K562 (cell line): ENCODE data around the gene ADAMTS1. TPM values are rescaled to one million over a fixed set of nuclear protein-coding genes. Genes with fewer than 3 reads are reported as not detected.

Experiments used
- ATAC-seq: fragments of 200-7000 bp; cut with Tn5 transposase; 3 replicates; pipeline ENCODE4 v1.9.1; 2020; ENCODE audit warnings: moderate library complexity
- BruUV-seq: library from RNA; stranded (reverse); fragments of 400-500 nt; replicated peaks from 2 replicates; lab custom pipeline; 2021; lab: Mats Ljungman, UMichigan
- CTCF ChIA-PET: fragments of 300-600 bp; formaldehyde crosslinking; extraction: SDS; loops from one replicate; lab custom pipeline; 2021; ENCODE audit warnings: low intra/inter-chr PET ratio; lab: Yijun Ruan, JAX
- POLR2A ChIA-PET: fragments of 300-600, 350-650 bp; sonication (Branson Sonifier 250); formaldehyde crosslinking; extraction: SDS; loops from one replicate; lab custom pipeline; 2021; ENCODE audit warnings: antibody characterized with exemption, inconsistent platforms; lab: Yijun Ruan, JAX
- DNase-seq, 4 experiments: peaks; one replicate each; pipeline versions ENCODE4 v3.0.0 to v3.0.0-alpha.2; 2011 to 2018; ENCODE audit warnings: low spot score in 3 of 4, mixed read lengths in 3 of 4; ENCODE audit errors: extremely low read depth in 1 of 4
- FAIRE-seq: peaks from 2 replicates; lab custom pipeline; 2011; peaks lifted over from hg19 to GRCh38; lab: Jason Lieb, UNC
- H2AFZ ChIP-seq: 2 replicates; pipeline ENCODE4 v1.6.0; 2011; ENCODE audit warnings: low read depth, low read length, control low read depth, inconsistent platforms
- H3K27ac ChIP-seq: fragments of 200-600 bp; 3 replicates; pipeline ENCODE4 v1.8.0; 2011; ENCODE audit warnings: low read depth, mild to moderate bottlenecking, control low read depth, inconsistent platforms, low read length, moderate library complexity, mixed read lengths; ENCODE audit errors: extremely low read depth
- H3K27me3 ChIP-seq, 2 experiments: fragments of 300-600 bp in 1 of 2; 2 replicates in 1 of 2; 3 replicates in 1 of 2; pipeline versions ENCODE4 v1.6.0 to v1.8.0; 2011; ENCODE audit warnings: inconsistent platforms in 2 of 2, low read length in 2 of 2, mild to moderate bottlenecking in 1 of 2, mixed read lengths in 1 of 2, moderate library complexity in 1 of 2; ENCODE audit not compliant: control insufficient read depth in 2 of 2, insufficient read depth in 2 of 2
- H3K36me3 ChIP-seq: fragments of 300-600 bp; 3 replicates; pipeline ENCODE4 v1.8.0; 2011; ENCODE audit warnings: mild to moderate bottlenecking, low read length, inconsistent platforms; ENCODE audit not compliant: control insufficient read depth, insufficient read depth
- H3K4me1 ChIP-seq, 2 experiments: fragments of 200-600 bp in 1 of 2; replicated peaks in 1 of 2; 2 replicates in 1 of 2; 3 replicates in 1 of 2; pipeline versions ENCODE4 v1.5.1 to v1.8.0; 2011; ENCODE audit warnings: inconsistent platforms in 2 of 2, low read length in 2 of 2, mild to moderate bottlenecking in 1 of 2, mixed read lengths in 1 of 2, moderate library complexity in 1 of 2; ENCODE audit not compliant: control insufficient read depth in 2 of 2, insufficient read depth in 2 of 2
- H3K4me2 ChIP-seq: 2 replicates; pipeline ENCODE4 v1.6.1; 2011; ENCODE audit warnings: low read length, control low read depth, inconsistent platforms, mixed read lengths; ENCODE audit not compliant: insufficient read depth
- H3K4me3 ChIP-seq: fragments of 200-600 bp; sonication (generic), shearing (Covaris generic); 2 replicates; pipeline ENCODE4 v1.5.1; 2016; ENCODE audit warnings: control low read depth, inconsistent platforms
- H3K79me2 ChIP-seq: fragments of 200-600 bp; 3 replicates; pipeline ENCODE4 v1.8.0; 2011; ENCODE audit warnings: low read length, inconsistent platforms; ENCODE audit not compliant: control insufficient read depth, insufficient read depth
- H3K9ac ChIP-seq, 2 experiments: 2 replicates each; pipeline versions ENCODE4 v1.6.0 to v1.6.1; 2011; ENCODE audit warnings: low read depth in 2 of 2, low read length in 2 of 2, control low read depth in 1 of 2, inconsistent platforms in 1 of 2, mild to moderate bottlenecking in 1 of 2, mixed read lengths in 1 of 2; ENCODE audit not compliant: insufficient read depth in 1 of 2
- H3K9me1 ChIP-seq: one replicate; pipeline ENCODE4 v1.6.0; 2011; ENCODE audit warnings: inconsistent platforms, mild to moderate bottlenecking, low read length, moderate library complexity; ENCODE audit not compliant: control insufficient read depth, insufficient read depth
- H3K9me3 ChIP-seq: replicated peaks from 2 replicates; pipeline ENCODE4 v1.5.1; 2011; ENCODE audit warnings: low read depth, low read length, inconsistent platforms; ENCODE audit not compliant: control insufficient read depth, insufficient read depth
- H4K20me1 ChIP-seq: replicated peaks from 2 replicates; pipeline ENCODE4 v1.6.1; 2011; ENCODE audit warnings: low read length, inconsistent platforms, mixed read lengths; ENCODE audit not compliant: control insufficient read depth, insufficient read depth
- CREB3L1 ChIP-seq: fragments of 450-650 bp; IDR thresholded peaks from 2 replicates; pipeline ENCODE4 v1.6.1; 2014; ENCODE audit warnings: low read depth, mild to moderate bottlenecking, moderate library complexity, borderline replicate concordance
- ELK1 ChIP-seq: sonication (generic); formaldehyde crosslinking; IDR thresholded peaks from 2 replicates; pipeline ENCODE4 v1.8.1; 2022; ENCODE audit warnings: missing genetic modification reagents
- ERF ChIP-seq: fragments of 450-650 bp; formaldehyde crosslinking; IDR thresholded peaks from 2 replicates; pipeline ENCODE4 v1.4.0; 2020; ENCODE audit warnings: mild to moderate bottlenecking, mixed read lengths
- FOXA3 ChIP-seq, 2 experiments: fragments of 450-650 bp in 1 of 2; sonication (generic) in 1 of 2; formaldehyde crosslinking; IDR thresholded peaks in 1 of 2; conservative IDR thresholded peaks in 1 of 2; 2 replicates each; pipeline versions ENCODE4 v1.4.0 to v1.8.0; 2020 to 2022; ENCODE audit warnings: mild to moderate bottlenecking in 2 of 2, missing genetic modification reagents in 1 of 2
- GTF2F1 ChIP-seq: IDR thresholded peaks from 2 replicates; pipeline ENCODE4 v1.6.1; 2011; ENCODE audit warnings: low read depth, low read length, improper control_type of control experiment
- MCM3 ChIP-seq: fragments of 450-650 bp; IDR thresholded peaks from 2 replicates; pipeline ENCODE4 v1.6.1; 2016
- NR2C1 ChIP-seq, 2 experiments: fragments of 450-650 bp; IDR thresholded peaks; 2 replicates each; pipeline ENCODE4 v1.6.1; 2017; ENCODE audit warnings: mild to moderate bottlenecking in 2 of 2, antibody characterized with exemption in 1 of 2, inconsistent platforms in 1 of 2, missing compliant biosample characterization in 1 of 2, missing genetic modification characterization in 1 of 2
- PHF8 ChIP-seq: fragments of 200-600 bp; sonication (generic); IDR thresholded peaks from 2 replicates; pipeline ENCODE4 v1.6.1; 2012; ENCODE audit warnings: mixed run types, mild to moderate bottlenecking, inconsistent platforms, low read length, moderate library complexity, borderline replicate concordance
- RERE ChIP-seq: sonication (generic); formaldehyde crosslinking; IDR thresholded peaks from 2 replicates; pipeline ENCODE4 v1.8.0; 2023; ENCODE audit warnings: missing genetic modification reagents, mild to moderate bottlenecking, borderline replicate concordance
- ZNF277 ChIP-seq: fragments of 250-450 bp; sonication (Bioruptor Pico); IDR thresholded peaks from 2 replicates; pipeline ENCODE4 v1.8.0; 2022; ENCODE audit warnings: inconsistent platforms, mild to moderate bottlenecking, moderate library complexity, borderline replicate concordance
- WGBS: fragments of 100-300 bp; shearing (Covaris generic); methylation state at CpG from one replicate; pipeline ENCODE4 v1.1.6; 2016; ENCODE audit warnings: low coverage, mixed read lengths; ENCODE audit not compliant: insufficient coverage; ENCODE audit errors: missing lambda C conversion rate; 5-methylcytosine and 5-hydroxymethylcytosine counted together
- in situ Hi-C: fragments of 300-500 bp; cut with MboI; formaldehyde crosslinking; loops from 4 replicates; pipeline ENCODE4 v1.15.0; 2018; ENCODE audit warnings: inconsistent platforms, mixed read lengths
- intact Hi-C: fragments of 100-400 bp; cut with micrococcal nuclease; formaldehyde crosslinking; loops from 2 replicates; pipeline ENCODE4 v1.14.2; 2022
- polyA plus RNA-seq, 8 experiments: library from polyadenylated mRNA; depleted of rRNA in 4 of 8; stranded (reverse) in 5 of 8; unstranded in 3 of 8; fragments of >200 nt; fragmentation: Nextera tagmentation in 2 of 8; fragmentation: Illumina TruSeq in 1 of 8; extraction: Ambion mirVana in 2 of 8; extraction: Trizol in 1 of 8; gene quantifications; 2 replicates each; pipeline versions ENCODE4 v1.2.1 to v1.2.3, GENCODE V29; 2011 to 2014; ENCODE audit warnings: inconsistent platforms in 1 of 8, missing spikeins in 1 of 8
- total RNA-seq, 7 experiments: library from RNA; depleted of rRNA in 6 of 7; stranded (reverse); fragments of >200 nt in 6 of 7; fragmentation: Illumina TruSeq in 2 of 7; extraction: Trizol in 2 of 7; gene quantifications; 2 replicates each; pipeline versions ENCODE4 v1.2.1 to v1.2.3, GENCODE V29; 2011 to 2021; ENCODE audit warnings: low replicate concordance in 1 of 7

Gene ADAMTS1
- total and polyA plus RNA-seq, 9 of the 15 experiments (the other 6 are each of a cell fraction or from before 2014, with no cell fraction given), result 0.01 to 0.58 TPM; not detected in 7

- Histone ChIP-seq H3K4me1 (no peaks in the 10 kb centered on the region), H3K4me2 (no peak overlapping the region), H4K20me1 (no peaks in the 10 kb centered on the region), H3K27ac (no peak overlapping the region), H3K36me3 (no peaks in the 10 kb centered on the region), H3K79me2 (no peaks in the 10 kb centered on the region), H2AFZ (no peak overlapping the region), H3K9me1 (no peaks in the 10 kb centered on the region), H3K9ac (no peak overlapping the region), H3K9me3 (no peaks in the 10 kb centered on the region), H3K27me3 (no peaks in the 10 kb centered on the region), H3K4me3 (no peak overlapping the region)
- 0% methylated on average over 6 of the region's 6 CpGs for WGBS
- ATAC-seq, result no peak
- BruUV-seq, result no TSS peak
- in situ Hi-C loops, result no loop called here
- POLR2A ChIA-PET, result no interaction called here
- CTCF ChIA-PET, result interaction anchor here (1.1 to 3.8 kb wide), 4 partner anchors 850 to 1942 kb away, joined by 4 to 93 read pairs (median 32); no protein-coding TSS in a partner anchor
- intact Hi-C loops, result loop anchor here (5.0 kb wide), 2 partner anchors 1201 to 1486 kb away; no protein-coding TSS in a partner anchor
- DNase-seq, result no peak
- no peak for FAIRE-seq
- TF ChIP-seq NR2C1 (IDR thresholded peaks at IDR 0.05), result no peak
- TF ChIP-seq NR2C1 (tag; IDR thresholded peaks at IDR 0.05), result no peak
- TF ChIP-seq FOXA3 (CRISPR knock-in tag; conservative IDR thresholded peaks at IDR 0.05 in 1 of 2, IDR thresholded peaks at IDR 0.05 in 1 of 2), result no peak
- no peak for TF ChIP-seq ELK1 (CRISPR knock-in tag)
- no peak for TF ChIP-seq MCM3
- no peak for TF ChIP-seq GTF2F1
- no peak for TF ChIP-seq ERF (CRISPR knock-in tag)
- TF ChIP-seq CREB3L1, result no peak
- TF ChIP-seq PHF8, result no peak
- no peak for TF ChIP-seq RERE (CRISPR knock-in tag)
- TF ChIP-seq ZNF277 (CRISPR knock-in tag), result no peak
Measured at GRCh38 chr21:26851109-26851944, 6.1 kb upstream of the ADAMTS1 start.
